ENCODE measurements around the gene SH3PXD2B.
"Not testable (repeated sequence)": the region's sequence is repeated elsewhere in the genome, so short reads cannot be mapped to it uniquely, and the experiment has no call there.

SH3PXD2B gene

DNA sequence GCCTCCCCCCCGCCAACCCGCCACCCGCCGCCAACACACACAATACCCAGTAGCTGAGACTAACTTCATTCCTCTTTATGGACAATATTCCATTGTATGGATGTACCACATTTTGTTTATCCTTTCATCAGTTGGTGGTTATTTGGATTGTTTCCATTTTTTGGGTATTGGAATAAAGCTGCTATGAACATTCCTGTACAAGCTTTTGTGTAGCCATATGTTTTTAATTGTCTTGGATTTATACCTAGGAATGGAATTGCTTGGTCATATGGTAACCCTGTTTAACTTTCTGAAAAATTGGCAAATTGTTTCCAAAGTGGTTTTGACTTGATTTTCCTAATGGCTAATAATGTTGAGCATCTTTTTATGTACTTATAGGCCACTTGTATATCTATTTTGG lies 165.9 kb downstream of the SH3PXD2B start:
- no peak for DNase-seq

DNA sequence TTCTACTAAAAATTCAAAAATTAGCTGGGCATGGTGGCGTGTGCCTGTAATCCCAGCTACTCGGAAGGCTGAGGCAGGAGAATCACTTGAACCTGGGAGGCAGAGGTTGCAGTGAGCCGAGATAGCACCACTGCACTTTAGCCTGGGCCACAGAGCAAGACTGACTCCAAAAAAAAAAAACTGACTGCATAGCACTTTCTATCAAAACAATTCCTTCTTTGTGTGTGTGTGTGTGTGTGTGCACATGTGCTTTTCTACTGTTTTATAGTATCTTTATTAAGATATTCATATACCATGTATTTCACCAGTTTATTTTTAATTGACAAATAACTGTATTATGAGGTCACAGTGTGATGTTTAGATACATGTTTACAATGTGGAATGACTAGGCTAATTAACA lies 167.2 kb downstream of the SH3PXD2B start:
- DNase-seq = not testable (repeated sequence)

DNA sequence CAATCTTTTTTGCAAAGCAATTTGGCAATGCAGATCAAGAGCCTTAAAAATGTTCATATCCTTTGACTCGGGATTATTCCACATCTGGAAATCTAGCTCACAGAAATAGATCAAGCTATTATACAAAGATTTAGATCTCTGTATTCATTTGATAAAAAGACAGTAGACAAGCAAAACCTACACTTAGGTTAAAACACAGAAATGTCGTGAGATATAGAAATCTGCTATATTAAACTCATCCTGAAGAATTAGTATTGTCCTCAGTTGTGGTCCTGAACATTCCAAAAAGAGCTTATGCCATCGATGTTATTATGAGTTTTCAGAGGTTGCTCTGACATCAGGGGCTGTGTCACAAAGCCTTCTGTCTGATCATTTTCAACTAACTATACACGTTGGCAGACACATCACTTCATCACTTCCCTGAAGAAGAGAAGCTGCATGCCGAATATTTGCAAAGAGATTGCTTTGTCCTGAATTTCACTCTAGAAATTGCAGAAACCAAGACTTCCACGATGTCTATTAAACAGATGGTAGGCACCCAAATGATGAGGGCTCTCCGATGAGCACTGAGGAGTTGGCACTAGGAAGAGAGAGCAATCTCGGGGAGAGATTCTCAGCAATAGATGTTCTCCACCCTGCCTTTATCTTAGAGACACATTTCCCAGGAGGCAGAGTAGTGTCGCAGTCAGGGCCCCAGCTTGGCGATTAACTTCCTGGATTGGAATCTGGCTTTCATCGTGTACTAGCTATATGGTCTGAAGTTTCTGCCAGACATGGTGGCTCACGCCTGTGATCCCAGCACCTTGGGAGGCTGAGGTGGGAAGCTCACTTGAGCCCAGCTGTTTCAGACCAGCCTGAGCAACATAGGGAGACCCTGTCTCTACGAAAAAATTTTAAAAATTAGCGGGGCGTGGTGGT lies 168.8 kb downstream of the SH3PXD2B start:
- no peak for DNase-seq

DNA sequence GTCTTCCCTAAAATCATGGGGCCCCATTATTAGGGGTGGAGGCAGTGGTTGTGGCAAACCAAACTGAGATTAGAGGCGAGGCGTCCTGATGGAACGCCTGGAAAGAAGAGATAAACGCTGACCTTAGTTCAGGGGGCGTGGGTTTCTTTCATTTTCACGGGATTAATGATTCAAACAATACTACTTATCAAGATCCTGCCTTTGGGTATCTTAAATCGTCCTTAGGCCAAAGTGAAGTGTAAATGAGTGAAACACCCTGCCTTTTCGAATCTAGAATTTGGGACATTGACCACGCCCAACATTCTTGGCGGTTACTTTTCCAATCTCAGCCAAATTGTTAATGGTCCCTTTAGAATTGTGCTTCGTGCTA lies 169.7 kb downstream of the SH3PXD2B start:
- no peak for DNase-seq

DNA sequence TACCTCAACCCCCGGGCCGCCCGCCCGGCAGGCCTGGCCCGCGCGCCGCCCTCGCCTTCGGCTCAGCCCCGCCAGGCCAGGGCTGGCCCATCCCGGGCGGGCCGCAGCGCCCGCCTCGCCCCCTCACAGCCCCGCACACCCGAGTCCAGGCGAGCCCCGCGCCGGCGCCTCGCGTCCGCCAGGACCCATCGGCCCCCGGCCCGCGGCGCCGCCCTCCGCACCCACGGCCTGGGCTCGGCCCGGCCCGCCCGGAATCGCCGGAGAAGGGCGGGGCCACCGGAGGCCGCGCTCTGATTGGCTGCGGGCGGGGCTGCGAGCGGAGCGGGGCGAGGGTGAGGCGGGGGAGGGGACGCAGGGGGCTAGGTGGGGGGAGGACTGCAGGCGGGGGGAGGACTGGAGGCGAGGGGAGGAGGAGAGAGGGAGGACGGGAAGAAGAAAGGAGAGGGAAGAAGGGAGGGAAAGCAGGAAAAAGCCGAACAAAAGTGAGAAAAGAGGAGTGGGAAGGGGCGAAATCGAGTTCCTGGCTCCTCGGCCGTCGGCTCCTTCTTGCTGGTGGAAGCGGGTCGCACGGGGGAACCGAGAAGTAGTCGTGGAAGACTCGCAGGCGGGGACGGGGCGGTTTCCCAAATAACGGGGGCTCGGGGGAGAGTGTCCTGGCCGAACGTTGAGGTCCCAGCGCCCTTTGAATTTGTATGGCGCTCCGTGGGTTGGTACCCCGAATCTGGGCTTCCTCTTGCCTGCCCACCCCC lies 170.3 kb downstream of the SH3PXD2B start:
- DNase-seq = peak; percentile 68 to 75

DNA sequence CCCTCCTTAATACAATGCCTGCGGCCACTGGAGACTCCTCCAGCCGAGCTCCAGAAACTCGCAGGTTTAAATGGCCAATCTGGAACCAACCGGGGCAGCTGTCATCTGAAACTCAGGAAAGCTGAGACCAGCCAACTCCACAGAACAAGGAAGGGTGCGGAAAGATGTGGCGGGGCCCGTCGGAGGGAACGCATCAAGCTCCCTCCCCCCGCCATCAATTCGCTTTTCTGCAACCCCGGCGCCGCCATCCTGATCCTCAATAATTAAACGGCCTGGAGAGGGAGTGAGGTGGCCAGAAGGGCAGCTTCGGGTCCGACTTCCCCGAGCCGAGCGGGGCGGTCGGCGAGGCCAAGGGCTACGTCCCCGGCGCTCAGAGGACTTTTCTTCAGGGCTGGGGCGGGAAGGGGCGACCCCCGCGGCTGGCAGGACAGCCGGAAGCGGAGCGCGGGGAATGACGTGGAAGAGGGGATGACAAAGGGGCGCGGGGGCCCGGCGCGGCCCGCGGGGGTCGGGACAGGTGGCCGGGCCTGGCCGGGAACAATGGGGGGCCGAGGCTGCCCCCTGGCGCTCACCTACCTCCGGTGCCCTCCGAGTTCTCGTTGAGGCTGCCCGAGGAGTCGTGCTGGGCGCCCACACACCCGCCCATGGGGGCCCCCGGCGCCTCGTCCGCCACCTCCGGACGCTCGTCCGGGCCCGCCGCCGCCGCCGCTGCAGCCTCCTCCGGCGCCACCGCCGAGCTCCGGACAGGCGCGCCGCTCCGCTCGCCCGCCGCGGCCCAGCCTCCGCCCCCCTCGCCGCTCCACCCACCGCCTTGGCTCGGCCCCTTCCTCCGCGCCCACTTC lies 171.1 kb downstream of the SH3PXD2B start, which contains the start of gene UBTD2:
UBTD2 (minus strand) TSS at position 745 of the 842 bp plus-strand sequence; CDS start at position 646, 99 bp downstream.
- peak; percentile 62 to 69 for DNase-seq

DNA sequence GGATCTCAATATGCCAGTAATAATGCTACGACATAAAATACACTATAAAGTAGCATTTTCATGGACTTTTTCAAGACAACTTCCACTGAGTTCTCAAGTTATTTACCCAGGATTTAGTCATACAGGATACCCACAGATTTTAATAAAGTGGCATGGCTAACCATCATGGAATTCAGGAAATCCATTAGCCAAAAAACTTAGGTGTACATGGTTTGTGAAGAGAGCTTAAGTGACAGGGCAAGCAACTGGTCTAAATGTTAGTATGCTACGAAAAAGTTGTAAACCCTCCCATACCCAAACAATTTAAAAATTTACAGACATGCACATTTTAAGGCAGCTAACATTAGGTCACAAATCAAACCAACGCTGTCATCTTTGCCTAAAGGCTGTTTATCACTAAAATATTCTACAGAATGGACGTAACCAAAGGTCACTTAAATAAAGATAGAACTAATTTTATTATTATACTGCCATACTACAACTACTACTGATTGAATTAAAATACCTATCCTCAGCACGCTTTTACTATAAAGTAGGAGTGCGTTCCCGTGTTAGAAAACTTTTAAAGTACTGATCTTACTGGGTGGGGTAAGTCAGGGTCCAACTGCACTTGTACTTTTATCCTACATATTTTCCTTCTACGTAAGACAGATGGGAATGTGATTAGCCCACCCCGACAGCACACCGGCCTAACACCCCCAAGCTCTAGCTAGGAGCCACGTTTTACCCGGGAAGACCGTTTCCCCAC lies 171.9 kb downstream of the SH3PXD2B start:
- no peak for DNase-seq

DNA sequence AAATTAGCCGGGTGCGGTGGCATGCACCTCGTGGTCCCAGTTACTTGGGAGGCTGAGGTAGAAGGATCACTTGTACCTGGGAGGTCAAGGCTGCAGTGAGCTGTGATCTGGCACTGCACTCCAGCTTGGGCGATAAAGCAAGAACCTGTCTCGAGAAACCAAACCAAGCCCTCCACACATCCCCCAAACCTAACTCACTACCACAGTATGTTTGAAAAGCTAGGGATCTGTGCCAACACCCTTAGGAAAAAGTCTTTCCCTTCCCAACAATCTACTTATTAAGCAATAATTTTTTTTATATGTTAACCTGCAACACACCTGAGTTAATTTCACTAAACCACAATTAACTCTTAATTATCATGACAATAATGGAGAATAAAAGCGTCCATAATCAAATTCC lies 173.0 kb downstream of the SH3PXD2B start:
- DNase-seq = no peak

DNA sequence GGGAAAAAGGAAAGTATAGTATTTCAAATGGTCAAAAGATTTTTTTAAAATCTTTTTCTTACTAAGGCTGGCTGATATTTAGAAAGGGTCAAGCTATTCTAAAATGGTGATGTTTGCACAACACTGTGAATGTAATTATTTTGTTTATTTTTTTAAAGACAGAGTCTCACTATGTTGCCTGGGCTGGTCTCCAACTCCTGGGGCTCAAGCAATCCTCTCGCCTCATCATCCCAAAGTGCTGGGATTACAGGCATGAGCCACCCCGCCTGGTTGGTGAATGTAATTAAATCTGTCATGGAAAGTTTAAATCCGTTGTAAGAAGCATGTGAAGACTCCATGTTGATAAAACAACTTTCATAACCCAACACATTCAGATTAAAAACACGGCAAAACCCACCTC lies 173.4 kb downstream of the SH3PXD2B start:
- DNase-seq = no peak

DNA sequence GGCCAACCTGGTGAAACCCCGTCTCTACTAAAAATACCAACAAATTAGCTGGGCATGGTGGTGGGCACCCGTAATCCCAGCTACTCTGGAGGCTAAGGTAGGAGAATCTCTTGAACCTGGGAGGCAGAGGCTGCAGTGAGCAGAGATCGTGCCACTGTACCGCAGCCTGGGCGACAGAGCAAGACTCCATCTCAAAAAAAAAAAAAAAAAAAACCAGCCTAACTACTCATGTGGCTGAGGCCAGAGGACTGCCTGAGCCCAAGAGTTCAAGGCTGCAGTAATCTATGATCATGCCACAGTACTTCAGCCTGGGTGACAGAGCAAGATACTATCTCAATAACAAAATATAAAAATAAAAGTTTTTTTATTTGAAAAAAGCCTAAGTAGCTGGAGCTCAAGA lies 174.0 kb downstream of the SH3PXD2B start:
- no peak for DNase-seq

DNA sequence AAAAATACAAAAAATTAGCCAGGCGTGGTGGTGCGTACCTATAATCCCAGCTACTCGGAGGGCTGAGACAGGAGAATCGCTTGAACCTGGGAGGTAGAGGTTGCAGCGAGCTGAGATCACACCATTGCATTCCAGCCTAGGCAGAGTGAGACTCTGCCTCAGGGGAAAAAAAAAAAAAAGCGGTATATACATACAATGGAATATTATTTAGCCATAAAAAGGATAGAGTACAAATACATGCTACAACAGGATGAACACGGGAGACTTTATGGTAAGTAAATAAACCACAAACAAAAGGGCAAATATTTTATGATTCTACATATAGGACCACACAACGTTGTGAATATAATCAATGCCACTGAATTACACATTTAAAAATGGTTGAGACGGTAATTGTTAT lies 176.0 kb downstream of the SH3PXD2B start:
- no peak for DNase-seq

DNA sequence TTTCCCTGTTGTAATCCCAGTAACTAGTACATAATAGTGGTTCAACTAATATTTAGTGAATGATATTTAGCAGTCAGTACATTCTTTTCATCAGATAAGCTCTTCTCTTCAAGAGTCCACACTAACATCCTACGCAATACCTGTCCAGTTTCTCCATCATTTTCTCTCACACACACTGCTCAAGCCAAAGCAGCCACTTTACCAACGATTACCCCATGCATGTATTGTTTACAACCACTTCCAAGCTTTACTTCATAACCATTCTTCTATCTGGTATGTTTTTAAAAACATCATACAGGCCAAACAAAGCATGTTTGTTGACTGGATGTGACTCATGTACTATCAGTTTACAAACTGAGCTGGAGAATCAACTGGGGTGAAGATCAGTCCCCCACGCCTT lies 178.1 kb downstream of the SH3PXD2B start:
- DNase-seq = no peak
